ENCODE data around the gene ATG5. TPM values are rescaled to one million over a fixed set of nuclear protein-coding genes. Genes with fewer than 3 reads are reported as not detected.

ATG5 gene
- total and polyA plus RNA-seq, 2 experiments from 2014 or later: 31.6 to 48.2 TPM

- no peak for TF ChIP-seq CTCF (conservative IDR thresholded peaks at IDR 0.05; ENCODE audit: low read depth in 2 of 2)
- no peak for TF ChIP-seq EZH2 (IDR thresholded peaks at IDR 0.05; ENCODE audit: low read depth, unreplicated experiment)
- no peak for TF ChIP-seq ETS1 (IDR thresholded peaks at IDR 0.05)
- TF ChIP-seq STAT1 (IDR thresholded peaks at IDR 0.05; ENCODE audit: unreplicated experiment): no peak
These were observed 142.1 kb downstream of the ATG5 start (continued) for GRCh38 chr6:106183430-106183829.

GRCh38 chr6:106182455-106182854, 143.1 kb downstream of the ATG5 start:
- Histone ChIP-seq H3K27ac (ENCODE audit: low read depth) (no peak overlapping the region), H3K4me2 (no peak overlapping the region), H3K4me1 (ENCODE audit: insufficient read depth) (peaks cover 6% of the 10 kb centered on the region), H3K36me3 (ENCODE audit: insufficient read depth) (no peaks in the 10 kb centered on the region), H2AFZ (no peak overlapping the region), H3K79me2 (replicated peaks; ENCODE audit: insufficient read depth) (no peaks in the 10 kb centered on the region), H3F3A (replicated peaks; ENCODE audit: low read depth) (no peaks in the 10 kb centered on the region), H3K9me2 (ENCODE audit: insufficient read depth) (no peaks in the 10 kb centered on the region), H4K20me1 (replicated peaks; ENCODE audit: insufficient read depth) (no peaks in the 10 kb centered on the region), H3K4me3 (no peak overlapping the region), H3K27me3 (ENCODE audit: insufficient read depth) (no peaks in the 10 kb centered on the region)
- Mint-ChIP-seq H3K27ac (no peak overlapping the region), H3K4me1 (peaks cover 6% of the 10 kb centered on the region), H3K27me3 (ENCODE audit: insufficient read depth, low read depth, poor library complexity) (peaks cover 3% of the 10 kb centered on the region), H3K9me3 (no peaks in the 10 kb centered on the region), H3K4me3 (no peak overlapping the region), H3K36me3 (ENCODE audit: low read depth) (no peaks in the 10 kb centered on the region)
- DNase-seq (ENCODE audit: low spot score) (no peak), ATAC-seq (no peak)
- TF ChIP-seq ZNF114 (CRISPR knock-in tag; IDR thresholded peaks at IDR 0.05) (no peak), CREB1 (CRISPR knock-in tag; IDR thresholded peaks at IDR 0.05; ENCODE audit: low read depth) (no peak), ZNF331 (CRISPR knock-in tag; IDR thresholded peaks at IDR 0.05; ENCODE audit: low read depth) (no peak), JUNB (IDR thresholded peaks at IDR 0.05; ENCODE audit: unreplicated experiment) (no peak), EZH2 (IDR thresholded peaks at IDR 0.05; ENCODE audit: low read depth, unreplicated experiment) (no peak), STAT1 (IDR thresholded peaks at IDR 0.05; ENCODE audit: unreplicated experiment) (no peak), ETS1 (IDR thresholded peaks at IDR 0.05) (no peak), ZNF462 (CRISPR knock-in tag; IDR thresholded peaks at IDR 0.05) (no peak), REST (IDR thresholded peaks at IDR 0.05; ENCODE audit: unreplicated experiment) (no peak)
